Fibroblast of lung (primary cell): ENCODE measurements around the gene MEX3A.
A peak's percentile ranks its signal among the peaks of the same experiment; 100 is the strongest.

ENCODE experiments used
- CTCF ChIP-seq, 2 donors: IDR thresholded peaks in 1 of 2; conservative IDR thresholded peaks in 1 of 2; 1 replicate in 1 of 2; 2 replicates in 1 of 2; pipeline ENCODE4 v1.5.1; 2011 to 2012; ENCODE audit warnings: low read length in 2 of 2, control low read depth in 1 of 2, inconsistent platforms in 1 of 2, low read depth in 1 of 2, mild to moderate bottlenecking in 1 of 2
- EZH2 ChIP-seq: IDR thresholded peaks from 2 replicates; pipeline ENCODE4 v1.5.1; 2012; ENCODE audit warnings: low read length, control low read depth, mild to moderate bottlenecking; ENCODE audit errors: missing control alignments

GRCh38 chr1:156096640-156097391 lies 14.6 kb upstream of the MEX3A start:
- TF ChIP-seq CTCF (conservative IDR thresholded peaks at IDR 0.05 in 1 of 2, IDR thresholded peaks at IDR 0.05 in 1 of 2; ENCODE audit: low read depth in 1 of 2, low read length in 2 of 2), result peak; percentile 93 to 99
- TF ChIP-seq EZH2, result no peak
